ENCODE results near the gene KCNH6.

The KCNH6 gene

GRCh38 chr17:63531022-63531965 is 8.1 kb downstream of the KCNH6 start:
- no peak overlapping the region for H3K27ac Mint-ChIP-seq

DNA sequence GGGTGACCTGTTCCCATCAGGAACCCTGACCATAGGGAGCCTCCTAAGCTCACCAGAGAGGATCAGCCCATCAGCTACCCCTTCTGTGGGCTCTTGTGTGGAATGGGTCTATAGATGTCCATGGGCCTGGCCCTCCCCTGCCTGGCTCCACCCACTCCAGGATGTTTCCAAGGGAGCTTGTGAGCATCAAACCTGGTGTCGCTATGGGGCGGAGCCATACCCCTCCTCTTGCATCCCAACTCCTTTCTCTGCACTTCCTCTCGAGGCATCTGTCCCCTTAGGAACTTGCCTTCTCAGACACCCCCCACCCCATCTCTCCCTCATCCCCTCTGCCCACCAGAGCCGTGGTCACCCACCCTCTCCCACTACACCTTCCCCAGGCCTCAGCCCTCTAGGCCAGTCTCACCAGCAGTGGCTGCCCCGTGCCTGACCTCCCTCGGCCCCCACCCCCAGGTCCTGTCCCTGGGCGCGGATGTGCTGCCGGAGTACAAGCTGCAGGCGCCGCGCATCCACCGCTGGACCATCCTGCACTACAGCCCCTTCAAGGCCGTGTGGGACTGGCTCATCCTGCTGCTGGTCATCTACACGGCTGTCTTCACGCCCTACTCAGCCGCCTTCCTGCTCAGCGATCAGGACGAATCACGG is 10.4 kb downstream of the KCNH6 start:
- Mint-ChIP-seq H3K36me3 (no peaks in the 10 kb centered on the region), H3K4me1 (ENCODE audit: low read depth) (peaks cover 3% of the 10 kb centered on the region), H3K4me3 (no peak overlapping the region), H3K27me3 (peaks cover 8% of the 10 kb centered on the region), H3K9me3 (ENCODE audit: low read depth) (no peaks in the 10 kb centered on the region), H3K27ac (no peak overlapping the region)

More at GRCh38 chr17:63531022-63531965, 8.1 kb downstream of the KCNH6 start:
- Mint-ChIP-seq H3K9me3 (ENCODE audit: low read depth) (no peaks in the 10 kb centered on the region), H3K36me3 (no peaks in the 10 kb centered on the region), H3K4me1 (ENCODE audit: low read depth) (no peaks in the 10 kb centered on the region), H3K27me3 (peaks cover 5% of the 10 kb centered on the region), H3K4me3 (no peak overlapping the region)

DNA sequence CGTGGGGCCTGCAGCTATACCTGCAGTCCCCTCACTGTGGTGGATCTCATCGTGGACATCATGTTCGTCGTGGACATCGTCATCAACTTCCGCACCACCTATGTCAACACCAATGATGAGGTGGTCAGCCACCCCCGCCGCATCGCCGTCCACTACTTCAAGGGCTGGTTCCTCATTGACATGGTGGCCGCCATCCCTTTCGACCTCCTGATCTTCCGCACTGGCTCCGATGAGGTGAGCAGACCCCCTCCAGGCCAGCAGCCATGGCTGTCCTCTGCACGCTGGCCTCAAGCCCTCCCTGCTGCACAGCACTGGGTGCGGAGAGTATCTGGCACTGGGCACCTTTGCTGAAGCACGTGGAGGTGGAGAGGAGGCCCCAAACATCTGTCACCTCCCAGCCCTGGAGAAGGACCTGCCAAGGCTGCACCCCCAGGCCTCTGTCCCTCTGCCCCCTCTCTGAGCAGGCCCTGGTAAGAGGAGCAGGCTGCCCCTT is 11.0 kb downstream of the KCNH6 start:
- Mint-ChIP-seq H3K4me3 (no peak overlapping the region), H3K4me1 (ENCODE audit: low read depth) (peaks cover 4% of the 10 kb centered on the region), H3K27ac (no peak overlapping the region), H3K36me3 (no peaks in the 10 kb centered on the region), H3K27me3 (peaks cover 9% of the 10 kb centered on the region), H3K9me3 (ENCODE audit: low read depth) (no peaks in the 10 kb centered on the region)

DNA sequence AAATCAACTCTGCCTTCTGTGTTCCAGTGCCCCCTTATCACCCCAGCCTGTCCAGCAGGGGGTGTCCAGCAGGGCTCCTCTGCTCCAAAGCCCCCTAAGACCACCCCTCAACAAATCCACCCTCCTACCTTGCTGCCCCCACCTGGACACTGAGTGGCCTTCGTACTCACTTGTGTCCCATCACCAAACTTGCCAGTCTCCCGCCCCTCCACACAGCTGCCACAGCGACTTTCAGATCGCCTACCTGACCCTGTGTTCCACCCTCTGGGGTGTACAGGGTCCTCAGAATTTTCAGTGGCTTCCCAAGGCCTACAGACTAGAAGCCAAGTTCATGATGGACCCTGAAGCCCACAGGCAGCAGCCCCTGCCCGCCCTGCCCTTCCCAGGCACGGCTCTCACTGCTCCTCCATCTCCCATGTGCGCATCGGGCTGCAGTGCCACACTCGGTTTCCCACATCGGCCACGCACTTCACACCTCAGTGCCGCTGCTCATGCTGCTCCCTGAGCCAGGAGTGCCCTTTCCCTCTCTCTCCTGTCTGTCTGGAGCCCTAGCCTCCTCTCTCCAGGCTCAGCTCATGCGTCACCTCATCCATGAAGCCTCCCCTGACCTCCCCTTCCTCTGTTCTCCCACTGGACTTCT is 11.8 kb downstream of the KCNH6 start:
- Mint-ChIP-seq H3K4me1 (ENCODE audit: low read depth) (peaks cover 7% of the 10 kb centered on the region), H3K9me3 (ENCODE audit: low read depth) (no peaks in the 10 kb centered on the region), H3K27me3 (peaks cover 17% of the 10 kb centered on the region), H3K27ac (no peak overlapping the region), H3K4me3 (no peak overlapping the region), H3K36me3 (no peaks in the 10 kb centered on the region)

- H3K4me3 Mint-ChIP-seq: no peak overlapping the region
- H3K4me1 Mint-ChIP-seq (ENCODE audit: low read depth): peaks cover 7% of the 10 kb centered on the region
- no peak overlapping the region for H3K27ac Mint-ChIP-seq
- H3K9me3 Mint-ChIP-seq (ENCODE audit: low read depth): no peaks in the 10 kb centered on the region
- H3K27me3 Mint-ChIP-seq: peaks cover 17% of the 10 kb centered on the region
- no peaks in the 10 kb centered on the region for H3K36me3 Mint-ChIP-seq
Observed at GRCh38 chr17:63535640-63536039, 12.5 kb downstream of the KCNH6 start.

- no peaks in the 10 kb centered on the region for H3K9me3 Mint-ChIP-seq (ENCODE audit: low read depth)
- H3K27ac Mint-ChIP-seq: no peak overlapping the region
- H3K4me1 Mint-ChIP-seq (ENCODE audit: low read depth): peaks cover 7% of the 10 kb centered on the region
- peaks cover 17% of the 10 kb centered on the region for H3K27me3 Mint-ChIP-seq
- H3K36me3 Mint-ChIP-seq: no peaks in the 10 kb centered on the region
- H3K4me3 Mint-ChIP-seq: peak overlapping the region; percentile 20
Observed at GRCh38 chr17:63537001-63537400, 13.8 kb downstream of the KCNH6 start.

DNA sequence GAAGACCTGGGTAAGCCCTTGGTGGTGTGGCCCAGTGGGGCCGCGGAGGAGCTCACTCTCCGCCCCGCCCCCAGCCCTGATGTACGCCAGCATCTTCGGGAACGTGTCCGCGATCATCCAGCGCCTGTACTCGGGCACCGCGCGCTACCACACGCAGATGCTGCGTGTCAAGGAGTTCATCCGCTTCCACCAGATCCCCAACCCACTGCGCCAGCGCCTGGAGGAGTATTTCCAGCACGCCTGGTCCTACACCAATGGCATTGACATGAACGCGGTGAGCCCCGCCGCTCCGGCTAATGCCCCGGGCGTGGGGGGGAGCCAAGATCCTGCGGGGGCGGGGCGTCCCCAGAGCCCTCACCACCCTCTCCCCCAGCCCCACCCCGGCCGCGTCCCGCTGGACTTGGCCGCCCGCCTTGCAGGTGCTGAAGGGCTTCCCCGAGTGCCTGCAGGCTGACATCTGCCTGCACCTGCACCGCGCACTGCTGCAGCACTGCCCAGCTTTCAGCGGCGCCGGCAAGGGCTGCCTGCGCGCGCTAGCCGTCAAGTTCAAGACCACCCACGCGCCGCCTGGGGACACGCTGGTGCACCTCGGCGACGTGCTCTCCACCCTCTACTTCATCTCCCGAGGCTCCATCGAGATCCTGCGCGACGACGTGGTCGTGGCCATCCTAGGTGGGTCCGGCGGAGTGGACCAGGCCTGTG is 15.0 kb downstream of the KCNH6 start:
- Mint-ChIP-seq H3K27ac (no peak overlapping the region), H3K4me1 (ENCODE audit: low read depth) (peaks cover 7% of the 10 kb centered on the region), H3K36me3 (no peaks in the 10 kb centered on the region), H3K27me3 (peaks cover 17% of the 10 kb centered on the region), H3K4me3 (peak overlapping the region; percentile 63), H3K9me3 (ENCODE audit: low read depth) (no peaks in the 10 kb centered on the region)

GRCh38 chr17:63538693-63539595 is 15.8 kb downstream of the KCNH6 start:
- Mint-ChIP-seq H3K27me3 (peaks cover 17% of the 10 kb centered on the region), H3K4me3 (peak overlapping the region; percentile 63), H3K27ac (no peak overlapping the region), H3K4me1 (ENCODE audit: low read depth) (peaks cover 7% of the 10 kb centered on the region), H3K9me3 (ENCODE audit: low read depth) (no peaks in the 10 kb centered on the region), H3K36me3 (no peaks in the 10 kb centered on the region)

DNA sequence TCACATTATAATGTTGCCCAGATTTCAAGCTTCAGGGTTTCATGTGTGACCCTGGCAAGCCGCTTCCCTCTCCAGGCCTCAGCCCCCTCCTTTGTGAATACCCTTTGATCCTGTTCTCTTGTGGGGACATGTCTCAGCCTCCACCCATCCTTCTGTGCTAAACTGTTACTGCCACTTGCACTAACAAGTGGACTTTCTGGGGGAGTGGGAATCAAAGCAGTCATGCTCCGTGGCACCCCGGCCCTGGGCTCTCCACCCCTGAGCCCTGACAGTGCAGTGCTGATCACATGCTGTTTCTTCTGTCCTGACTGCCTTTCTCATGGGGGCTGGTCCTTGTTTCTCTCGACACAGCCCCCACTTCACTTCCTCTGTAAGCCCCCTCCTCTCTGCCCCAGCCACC is 17.4 kb downstream of the KCNH6 start:
- H3K4me3 Mint-ChIP-seq: no peak overlapping the region
- peaks cover 7% of the 10 kb centered on the region for H3K4me1 Mint-ChIP-seq (ENCODE audit: low read depth)
- peaks cover 17% of the 10 kb centered on the region for H3K27me3 Mint-ChIP-seq
- H3K9me3 Mint-ChIP-seq (ENCODE audit: low read depth): no peaks in the 10 kb centered on the region
- no peaks in the 10 kb centered on the region for H3K36me3 Mint-ChIP-seq
- no peak overlapping the region for H3K27ac Mint-ChIP-seq

DNA sequence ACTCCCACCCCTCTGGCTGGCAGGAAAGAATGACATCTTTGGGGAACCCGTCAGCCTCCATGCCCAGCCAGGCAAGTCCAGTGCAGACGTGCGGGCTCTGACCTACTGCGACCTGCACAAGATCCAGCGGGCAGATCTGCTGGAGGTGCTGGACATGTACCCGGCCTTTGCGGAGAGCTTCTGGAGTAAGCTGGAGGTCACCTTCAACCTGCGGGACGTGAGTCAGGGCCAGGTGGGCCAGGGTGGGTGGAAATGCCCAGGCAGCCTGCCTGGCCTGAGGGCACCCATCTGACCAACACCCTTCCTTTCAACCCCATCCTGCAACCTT is 19.0 kb downstream of the KCNH6 start:
- Mint-ChIP-seq H3K36me3 (no peaks in the 10 kb centered on the region), H3K4me3 (no peak overlapping the region), H3K27me3 (peaks cover 12% of the 10 kb centered on the region), H3K4me1 (ENCODE audit: low read depth) (peaks cover 7% of the 10 kb centered on the region), H3K27ac (no peak overlapping the region), H3K9me3 (ENCODE audit: low read depth) (no peaks in the 10 kb centered on the region)

DNA sequence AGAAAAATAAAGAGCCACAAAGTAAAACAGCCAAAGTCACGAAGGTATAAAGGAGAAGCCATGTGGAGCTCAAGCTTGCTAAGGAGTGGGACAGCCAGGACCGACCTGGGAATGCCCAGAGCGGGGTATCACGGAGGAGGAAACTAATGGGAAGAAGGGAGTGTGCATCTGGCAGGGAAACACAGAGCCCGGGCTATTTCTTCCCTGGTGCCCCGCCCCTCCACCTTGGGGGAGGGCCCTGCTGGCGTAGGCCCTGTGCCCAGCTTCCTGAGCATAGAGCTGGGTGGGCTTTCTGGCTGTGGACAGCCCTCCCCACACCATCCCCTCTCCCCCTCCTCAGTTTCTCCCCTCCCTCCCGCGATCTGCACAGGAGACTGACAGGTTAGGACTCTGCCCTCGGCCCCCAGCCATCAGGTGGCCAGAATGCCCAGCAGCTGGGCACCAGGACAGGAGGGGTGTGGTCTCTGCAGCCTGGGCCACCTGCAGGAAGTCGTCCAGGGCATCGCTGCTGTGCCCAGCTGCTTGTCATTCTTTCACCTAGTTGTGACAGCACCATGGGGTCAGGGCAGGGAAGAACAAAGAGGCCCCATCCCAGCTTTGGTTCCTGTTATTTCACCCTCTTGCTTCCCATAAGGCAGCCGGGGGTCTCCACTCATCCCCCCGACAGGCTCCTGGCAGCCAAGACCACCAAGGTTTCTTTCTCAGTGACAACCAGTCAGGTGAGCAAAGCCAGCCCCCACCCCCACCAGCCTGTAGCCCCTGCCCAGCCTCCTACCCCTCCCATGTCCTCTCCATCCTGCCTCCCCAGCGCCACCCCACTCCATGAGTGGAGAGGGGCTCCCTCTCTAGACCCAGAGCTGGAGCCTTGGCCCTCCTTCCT is 20.0 kb downstream of the KCNH6 start:
- Mint-ChIP-seq H3K9me3 (ENCODE audit: low read depth) (no peaks in the 10 kb centered on the region), H3K4me1 (ENCODE audit: low read depth) (peaks cover 7% of the 10 kb centered on the region), H3K27ac (no peak overlapping the region), H3K36me3 (no peaks in the 10 kb centered on the region), H3K27me3 (peaks cover 11% of the 10 kb centered on the region), H3K4me3 (no peak overlapping the region)

DNA sequence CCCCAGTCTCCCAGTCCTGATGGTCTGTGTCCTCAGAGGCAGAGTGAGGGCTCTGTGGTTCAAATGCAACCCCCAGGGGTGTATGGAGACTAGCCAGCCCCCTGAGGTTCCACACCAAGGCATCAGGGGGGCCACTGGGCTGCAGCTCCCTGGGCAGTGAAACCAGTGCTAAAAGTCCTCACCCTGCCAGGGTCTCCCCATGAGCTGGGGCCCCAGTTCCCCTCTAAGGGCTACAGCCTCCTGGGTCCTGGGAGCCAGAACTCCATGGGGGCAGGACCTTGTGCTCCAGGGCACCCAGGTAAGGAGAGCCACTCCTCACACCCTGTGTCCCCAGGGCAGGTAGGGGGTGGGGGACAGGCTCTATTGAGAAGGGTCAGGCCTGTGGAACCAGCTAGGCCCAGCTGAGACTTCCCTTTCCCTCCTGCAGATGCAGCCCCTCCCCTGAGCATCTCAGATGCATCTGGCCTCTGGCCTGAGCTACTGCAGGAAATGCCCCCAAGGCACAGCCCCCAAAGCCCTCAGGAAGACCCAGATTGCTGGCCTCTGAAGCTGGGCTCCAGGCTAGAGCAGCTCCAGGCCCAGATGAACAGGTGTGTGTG is 20.8 kb downstream of the KCNH6 start:
- no peak overlapping the region for H3K4me3 Mint-ChIP-seq
- no peaks in the 10 kb centered on the region for H3K36me3 Mint-ChIP-seq
- H3K9me3 Mint-ChIP-seq (ENCODE audit: low read depth): no peaks in the 10 kb centered on the region
- H3K4me1 Mint-ChIP-seq (ENCODE audit: low read depth): peaks cover 2% of the 10 kb centered on the region
- no peak overlapping the region for H3K27ac Mint-ChIP-seq
- peaks cover 9% of the 10 kb centered on the region for H3K27me3 Mint-ChIP-seq
